HUES6 (cell line): ENCODE measurements around the gene CPA1.

Experiments used
- H3K27ac ChIP-seq: 2 replicates; pipeline ENCODE4 v1.7.0; 2013; ENCODE audit warnings: low read depth, mild to moderate bottlenecking, low read length, inconsistent platforms
- H3K27me3 ChIP-seq: 2 replicates; pipeline ENCODE4 v1.6.1; 2013; ENCODE audit warnings: low read length; ENCODE audit not compliant: control insufficient read depth, insufficient read depth
- H3K36me3 ChIP-seq: 2 replicates; pipeline ENCODE4 v1.6.1; 2013; ENCODE audit warnings: low read length; ENCODE audit not compliant: control insufficient read depth, insufficient read depth
- H3K4me1 ChIP-seq: 2 replicates; pipeline ENCODE4 v1.6.1; 2013; ENCODE audit warnings: low read length; ENCODE audit not compliant: control insufficient read depth, insufficient read depth
- H3K4me3 ChIP-seq: 2 replicates; pipeline ENCODE4 v1.5.1; 2013; ENCODE audit warnings: low read depth, low read length
- H3K9ac ChIP-seq: one replicate; pipeline ENCODE4 v1.6.1; 2013; ENCODE audit warnings: mild to moderate bottlenecking, low read length
- H3K9me3 ChIP-seq: 2 replicates; pipeline ENCODE4 v1.6.1; 2013; ENCODE audit warnings: low read depth, low read length; ENCODE audit not compliant: control insufficient read depth, insufficient read depth

CPA1 gene

GRCh38 chr7:130345725-130346124 lies 34.6 kb upstream of the CPA1 start:
- no peak overlapping the region for H3K4me3 ChIP-seq
- no peak overlapping the region for H3K9ac ChIP-seq
- no peaks in the 10 kb centered on the region for H3K36me3 ChIP-seq
- peaks cover 30% of the 10 kb centered on the region for H3K4me1 ChIP-seq
- peaks cover 3% of the 10 kb centered on the region; the same call in 1 of the 2 replicates for H3K27me3 ChIP-seq
- no peaks in the 10 kb centered on the region for H3K9me3 ChIP-seq
- no peak overlapping the region for H3K27ac ChIP-seq

GRCh38 chr7:130346177-130346905 lies 34.0 kb upstream of the CPA1 start:
- H3K4me1 ChIP-seq: peaks cover 36% of the 10 kb centered on the region
- H3K4me3 ChIP-seq: no peak overlapping the region
- no peak overlapping the region for H3K9ac ChIP-seq
- H3K27me3 ChIP-seq: peaks cover 5% of the 10 kb centered on the region; the same call in 1 of the 2 replicates
- H3K27ac ChIP-seq: no peak overlapping the region
- no peaks in the 10 kb centered on the region for H3K36me3 ChIP-seq
- no peaks in the 10 kb centered on the region for H3K9me3 ChIP-seq

- Histone ChIP-seq H3K27ac (no peak overlapping the region), H3K36me3 (no peaks in the 10 kb centered on the region), H3K4me1 (peaks cover 42% of the 10 kb centered on the region), H3K9me3 (no peaks in the 10 kb centered on the region), H3K4me3 (no peak overlapping the region), H3K27me3 (peaks cover 7% of the 10 kb centered on the region; the same call in 1 of the 2 replicates), H3K9ac (no peak overlapping the region)
These were observed 33.4 kb upstream of the CPA1 start for GRCh38 chr7:130346941-130347340.

GRCh38 chr7:130349911-130350782 lies 30.1 kb upstream of the CPA1 start:
- H3K4me1 ChIP-seq: peaks cover 48% of the 10 kb centered on the region
- H3K36me3 ChIP-seq: no peaks in the 10 kb centered on the region
- H3K27me3 ChIP-seq: peaks cover 7% of the 10 kb centered on the region; the same call in 1 of the 2 replicates
- peak overlapping the region; percentile 56 for H3K9ac ChIP-seq
- no peak overlapping the region; the same call in 1 of the 2 replicates for H3K4me3 ChIP-seq
- H3K9me3 ChIP-seq: no peaks in the 10 kb centered on the region
- H3K27ac ChIP-seq: no peak overlapping the region

GRCh38 chr7:130350945-130351790 lies 29.1 kb upstream of the CPA1 start:
- Histone ChIP-seq H3K27ac (no peak overlapping the region), H3K9ac (peak overlapping the region; percentile 56), H3K4me3 (no peak overlapping the region; the same call in 1 of the 2 replicates), H3K4me1 (peaks cover 44% of the 10 kb centered on the region), H3K27me3 (peaks cover 7% of the 10 kb centered on the region; the same call in 1 of the 2 replicates), H3K36me3 (no peaks in the 10 kb centered on the region), H3K9me3 (no peaks in the 10 kb centered on the region)

- Histone ChIP-seq H3K27ac (no peak overlapping the region), H3K27me3 (peaks cover 7% of the 10 kb centered on the region; the same call in 1 of the 2 replicates), H3K4me3 (no peak overlapping the region), H3K9ac (no peak overlapping the region), H3K4me1 (peaks cover 46% of the 10 kb centered on the region), H3K36me3 (no peaks in the 10 kb centered on the region), H3K9me3 (no peaks in the 10 kb centered on the region)
These were observed 28.6 kb upstream of the CPA1 start for GRCh38 chr7:130351791-130352090.

- H3K36me3 ChIP-seq: no peaks in the 10 kb centered on the region
- H3K9me3 ChIP-seq: no peaks in the 10 kb centered on the region
- H3K4me1 ChIP-seq: peaks cover 50% of the 10 kb centered on the region
- peaks cover 7% of the 10 kb centered on the region; the same call in 1 of the 2 replicates for H3K27me3 ChIP-seq
- no peak overlapping the region for H3K4me3 ChIP-seq
- no peak overlapping the region for H3K27ac ChIP-seq
- no peak overlapping the region for H3K9ac ChIP-seq
These were observed 27.9 kb upstream of the CPA1 start for GRCh38 chr7:130352194-130353074.

GRCh38 chr7:130353196-130353595 lies 27.1 kb upstream of the CPA1 start:
- H3K27ac ChIP-seq: no peak overlapping the region

GRCh38 chr7:130356121-130356875 lies 24.0 kb upstream of the CPA1 start:
- H3K9ac ChIP-seq: peak overlapping the region; percentile 75
- peaks cover 34% of the 10 kb centered on the region for H3K4me1 ChIP-seq
- no peak overlapping the region; the same call in 1 of the 2 replicates for H3K4me3 ChIP-seq
- H3K27me3 ChIP-seq: peaks cover 3% of the 10 kb centered on the region; the same call in 1 of the 2 replicates
- no peaks in the 10 kb centered on the region for H3K36me3 ChIP-seq
- peaks cover 20% of the 10 kb centered on the region for H3K9me3 ChIP-seq
- H3K27ac ChIP-seq: peak overlapping the region; percentile 33; the same call in 1 of the 2 replicates

More at GRCh38 chr7:130353196-130353595, 27.1 kb upstream of the CPA1 start:
- Histone ChIP-seq H3K9me3 (no peaks in the 10 kb centered on the region), H3K36me3 (no peaks in the 10 kb centered on the region), H3K27me3 (peaks cover 7% of the 10 kb centered on the region; the same call in 1 of the 2 replicates), H3K4me1 (peaks cover 50% of the 10 kb centered on the region), H3K9ac (no peak overlapping the region), H3K4me3 (no peak overlapping the region)
